H9 (cell line): ENCODE data around the gene OR2AE1. TPM values are rescaled to one million over a fixed set of nuclear protein-coding genes. Genes with fewer than 3 reads are reported as not detected.

ENCODE experiments used
- DNase-seq: peaks from one replicate; pipeline ENCODE4 v3.0.0-alpha.2; 2017
- H2AFZ ChIP-seq: one replicate; pipeline ENCODE4 v1.6.1; 2013; ENCODE audit warnings: mild to moderate bottlenecking, low read length, control low read depth, moderate library complexity
- H2AK5ac ChIP-seq: 2 replicates; pipeline ENCODE4 v1.6.1; 2013; ENCODE audit warnings: low read length, control low read depth, mixed read lengths; ENCODE audit not compliant: insufficient read length
- H2BK120ac ChIP-seq: one replicate; pipeline ENCODE4 v1.6.1; 2013; ENCODE audit warnings: low read depth, mild to moderate bottlenecking, low read length, control low read depth, inconsistent platforms; ENCODE audit not compliant: poor library complexity, severe bottlenecking
- H2BK12ac ChIP-seq: 2 replicates; pipeline ENCODE4 v1.6.1; 2013; ENCODE audit warnings: low read length, control low read depth, mixed read lengths, low read depth; ENCODE audit not compliant: insufficient read length
- H2BK15ac ChIP-seq: 2 replicates; pipeline ENCODE4 v1.6.1; 2013; ENCODE audit warnings: low read depth, low read length, control low read depth
- H2BK20ac ChIP-seq: one replicate; pipeline ENCODE4 v1.6.1; 2013; ENCODE audit warnings: low read depth, mild to moderate bottlenecking, low read length, control low read depth, inconsistent platforms; ENCODE audit not compliant: poor library complexity, severe bottlenecking
- H2BK5ac ChIP-seq: 2 replicates; pipeline ENCODE4 v1.6.1; 2013; ENCODE audit warnings: low read length, control low read depth, mixed read lengths; ENCODE audit not compliant: insufficient read length
- H3K14ac ChIP-seq: 2 replicates; pipeline ENCODE4 v1.6.1; 2013; ENCODE audit warnings: low read length, control low read depth; ENCODE audit not compliant: insufficient read depth
- H3K18ac ChIP-seq: 2 replicates; pipeline ENCODE4 v1.6.1; 2013; ENCODE audit warnings: low read depth, mild to moderate bottlenecking, mixed read lengths, low read length, control low read depth; ENCODE audit not compliant: insufficient read length
- H3K23ac ChIP-seq: 2 replicates; pipeline ENCODE4 v1.6.1; 2013; ENCODE audit warnings: low read length, control low read depth, mixed read lengths, low read depth; ENCODE audit not compliant: insufficient read length
- H3K23me2 ChIP-seq: 2 replicates; pipeline ENCODE4 v1.6.1; 2013; ENCODE audit warnings: low read depth, mild to moderate bottlenecking, mixed read lengths, low read length, control low read depth; ENCODE audit not compliant: insufficient read length, poor library complexity, severe bottlenecking
- H3K27ac ChIP-seq: 2 replicates; pipeline ENCODE4 v1.5.1; 2013; ENCODE audit warnings: low read length, control low read depth, mixed read lengths, low read depth; ENCODE audit not compliant: insufficient read length
- H3K27me3 ChIP-seq: 2 replicates; pipeline ENCODE4 v1.6.1; 2013; ENCODE audit warnings: low read length, control low read depth, inconsistent platforms; ENCODE audit not compliant: insufficient read depth
- H3K4ac ChIP-seq: 2 replicates; pipeline ENCODE4 v1.6.1; 2013; ENCODE audit warnings: low read depth, mild to moderate bottlenecking, control low read depth, inconsistent platforms, low read length, moderate library complexity
- H3K4me1 ChIP-seq: 2 replicates; pipeline ENCODE4 v1.6.1; 2013; ENCODE audit warnings: low read length, control low read depth, inconsistent platforms; ENCODE audit not compliant: insufficient read depth
- H3K4me2 ChIP-seq: 2 replicates; pipeline ENCODE4 v1.6.1; 2013; ENCODE audit warnings: low read length, control low read depth, mixed read lengths; ENCODE audit not compliant: insufficient read length, insufficient read depth
- H3K56ac ChIP-seq: 2 replicates; pipeline ENCODE4 v1.6.1; 2013; ENCODE audit warnings: low read depth, mild to moderate bottlenecking, mixed read lengths, low read length, control low read depth; ENCODE audit not compliant: insufficient read length
- H3K79me1 ChIP-seq: 2 replicates; pipeline ENCODE4 v1.6.1; 2013; ENCODE audit warnings: low read depth, mild to moderate bottlenecking, moderate library complexity, low read length, control low read depth, inconsistent platforms; ENCODE audit not compliant: insufficient read depth, poor library complexity, severe bottlenecking
- H3K79me2 ChIP-seq: 2 replicates; pipeline ENCODE4 v1.6.1; 2013; ENCODE audit warnings: low read length, control low read depth, inconsistent platforms; ENCODE audit not compliant: insufficient read depth
- H3K9ac ChIP-seq: 2 replicates; pipeline ENCODE4 v1.6.1; 2013; ENCODE audit warnings: low read length, control low read depth, mixed read lengths; ENCODE audit not compliant: insufficient read length; ENCODE audit errors: extremely low read depth
- H3K9me3 ChIP-seq: one replicate; pipeline ENCODE4 v1.6.1; 2013; ENCODE audit warnings: low read depth, low read length, inconsistent platforms; ENCODE audit not compliant: control insufficient read depth
- H3T11ph ChIP-seq: one replicate; pipeline ENCODE4 v1.6.1; 2013; ENCODE audit warnings: mild to moderate bottlenecking, low read length, control low read depth, inconsistent platforms
- H4K20me1 ChIP-seq: one replicate; pipeline ENCODE4 v1.6.1; 2013; ENCODE audit not compliant: control insufficient read depth, insufficient read length, insufficient read depth
- H4K5ac ChIP-seq: 2 replicates; pipeline ENCODE4 v1.6.1; 2013; ENCODE audit warnings: low read depth, mild to moderate bottlenecking, mixed read lengths, low read length, control low read depth; ENCODE audit not compliant: insufficient read length
- H4K8ac ChIP-seq: replicated peaks from 2 replicates; pipeline ENCODE4 v1.6.1; 2013; ENCODE audit warnings: low read length, control low read depth, mixed read lengths, low read depth; ENCODE audit not compliant: insufficient read length
- H4K91ac ChIP-seq: 2 replicates; pipeline ENCODE4 v1.6.1; 2013; ENCODE audit warnings: low read depth, mild to moderate bottlenecking, moderate library complexity, mixed read lengths, low read length, control low read depth; ENCODE audit not compliant: insufficient read length
- H3K27ac Mint-ChIP-seq, 3 experiments: 2 replicates in 2 of 3; 3 replicates in 1 of 3; pipeline ENCODE4 v1.8.0; 2020 to 2021; ENCODE audit warnings: mixed read lengths in 3 of 3, mild to moderate bottlenecking in 1 of 3, moderate library complexity in 1 of 3
- H3K27me3 Mint-ChIP-seq: 2 replicates; pipeline ENCODE4 v1.8.0; 2021; ENCODE audit warnings: low read depth, mild to moderate bottlenecking, moderate library complexity, mixed read lengths
- H3K36me3 Mint-ChIP-seq, 3 experiments: 2 replicates in 2 of 3; 3 replicates in 1 of 3; pipeline ENCODE4 v1.8.0; 2020 to 2021; ENCODE audit warnings: low read depth in 3 of 3, mixed read lengths in 3 of 3; ENCODE audit not compliant: insufficient read depth in 1 of 3
- H3K4me1 Mint-ChIP-seq, 2 experiments: 2 replicates each; pipeline ENCODE4 v1.8.0; 2020; ENCODE audit warnings: mixed read lengths in 2 of 2
- H3K4me3 Mint-ChIP-seq, 2 experiments: 2 replicates in 1 of 2; 3 replicates in 1 of 2; pipeline ENCODE4 v1.8.0; 2020 to 2021; ENCODE audit warnings: mild to moderate bottlenecking in 2 of 2, mixed read lengths in 2 of 2, moderate library complexity in 1 of 2
- H3K9me3 Mint-ChIP-seq, 2 experiments: 2 replicates in 1 of 2; 3 replicates in 1 of 2; pipeline ENCODE4 v1.8.0; 2020; ENCODE audit warnings: mild to moderate bottlenecking in 2 of 2, mixed read lengths in 2 of 2, moderate library complexity in 1 of 2
- WGBS: extraction: QIAGEN DNeasy Blood & Tissue Kit; methylation state at CpG from one replicate; pipeline ENCODE4 v1.1.7; 2013; ENCODE audit warnings: missing lambda C conversion rate, low lambda C conversion rate, mixed read lengths; ENCODE audit not compliant: insufficient read length; ENCODE audit errors: extremely low coverage; 5-methylcytosine and 5-hydroxymethylcytosine counted together
- total RNA-seq: library from RNA; stranded (reverse); gene quantifications from 2 replicates; pipeline ENCODE4 v1.2.1, GENCODE V29; 2021
- TF ChIP-seq, protein P1 (sequence below): fragments of 200-600 bp; sonication (generic); conservative IDR thresholded peaks from 3 replicates; pipeline ENCODE4 v1.8.0; 2021; ENCODE audit warnings: antibody characterized with exemption, mild to moderate bottlenecking

Gene OR2AE1
- total RNA-seq, 1 experiment from 2014 or later: not detected

DNA sequence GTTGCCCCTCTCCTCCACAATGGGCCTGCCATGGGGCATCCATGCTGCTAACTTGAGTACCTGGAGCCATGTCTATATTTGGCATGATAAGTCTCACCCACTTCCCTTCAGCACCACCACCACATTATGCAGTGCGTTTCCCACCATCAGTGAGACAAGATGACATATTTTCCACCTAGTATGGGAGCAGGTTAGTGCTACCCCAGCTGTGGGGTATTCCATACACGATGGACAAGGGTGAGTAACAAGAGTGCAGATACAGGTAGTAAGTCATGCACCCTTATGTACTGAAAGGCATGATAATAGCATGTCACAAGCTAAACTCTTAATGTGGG is 21.2 kb upstream of the OR2AE1 start:
- H2BK15ac ChIP-seq: no peak overlapping the region
- no CpG with 5 or more reads among the region's 2 CpGs for WGBS
- H3T11ph ChIP-seq: no peak overlapping the region
- no peak overlapping the region for H3K4me2 ChIP-seq
- no peak overlapping the region for H3K56ac ChIP-seq
- no peaks in the 10 kb centered on the region for H3K27me3 ChIP-seq
- no peak overlapping the region for H3K23ac ChIP-seq
- H4K91ac ChIP-seq: no peak overlapping the region
- Mint-ChIP-seq H3K4me3 (no peak overlapping the region), H3K36me3 (peaks cover 1 to 27% (median 6%) of the 10 kb centered on the region in 3 experiments; a peak in 4 of 7 replicates), H3K4me1 (peaks cover 0 to 2% of the 10 kb centered on the region in 2 experiments; a peak in 2 of 4 replicates), H3K9me3 (no peaks in the 10 kb centered on the region), H3K27me3 (peaks cover 1% of the 10 kb centered on the region; the same call in 1 of the 2 replicates), H3K27ac (no peak overlapping the region)
- H3K4ac ChIP-seq: no peak overlapping the region
- H4K5ac ChIP-seq: no peak overlapping the region
- no peak overlapping the region for H2AK5ac ChIP-seq
- H3K27ac ChIP-seq: no peak overlapping the region
- no peak overlapping the region for H2AFZ ChIP-seq
- TF ChIP-seq, protein P1, sequence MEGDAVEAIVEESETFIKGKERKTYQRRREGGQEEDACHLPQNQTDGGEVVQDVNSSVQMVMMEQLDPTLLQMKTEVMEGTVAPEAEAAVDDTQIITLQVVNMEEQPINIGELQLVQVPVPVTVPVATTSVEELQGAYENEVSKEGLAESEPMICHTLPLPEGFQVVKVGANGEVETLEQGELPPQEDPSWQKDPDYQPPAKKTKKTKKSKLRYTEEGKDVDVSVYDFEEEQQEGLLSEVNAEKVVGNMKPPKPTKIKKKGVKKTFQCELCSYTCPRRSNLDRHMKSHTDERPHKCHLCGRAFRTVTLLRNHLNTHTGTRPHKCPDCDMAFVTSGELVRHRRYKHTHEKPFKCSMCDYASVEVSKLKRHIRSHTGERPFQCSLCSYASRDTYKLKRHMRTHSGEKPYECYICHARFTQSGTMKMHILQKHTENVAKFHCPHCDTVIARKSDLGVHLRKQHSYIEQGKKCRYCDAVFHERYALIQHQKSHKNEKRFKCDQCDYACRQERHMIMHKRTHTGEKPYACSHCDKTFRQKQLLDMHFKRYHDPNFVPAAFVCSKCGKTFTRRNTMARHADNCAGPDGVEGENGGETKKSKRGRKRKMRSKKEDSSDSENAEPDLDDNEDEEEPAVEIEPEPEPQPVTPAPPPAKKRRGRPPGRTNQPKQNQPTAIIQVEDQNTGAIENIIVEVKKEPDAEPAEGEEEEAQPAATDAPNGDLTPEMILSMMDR: no peak
- H3K79me2 ChIP-seq: no peaks in the 10 kb centered on the region
- no peak overlapping the region for H2BK20ac ChIP-seq
- no peak overlapping the region for H3K14ac ChIP-seq
- H2BK5ac ChIP-seq: no peak overlapping the region
- DNase-seq: no peak
- no peaks in the 10 kb centered on the region for H3K79me1 ChIP-seq
- H3K9ac ChIP-seq: no peak overlapping the region
- no peak overlapping the region for H2BK12ac ChIP-seq
- no peaks in the 10 kb centered on the region for H4K20me1 ChIP-seq
- H3K9me3 ChIP-seq: no peaks in the 10 kb centered on the region
- no peak overlapping the region for H4K8ac ChIP-seq
- no peak overlapping the region for H3K18ac ChIP-seq
- H3K4me1 ChIP-seq: no peaks in the 10 kb centered on the region
- H3K23me2 ChIP-seq: no peaks in the 10 kb centered on the region
- H2BK120ac ChIP-seq: no peak overlapping the region
